GM21367 (cell line): ENCODE results near the gene RBBP8NL.
"Not testable (repeated sequence)": the region's sequence is repeated elsewhere in the genome, so short reads cannot be mapped to it uniquely, and the experiment has no call there.

Experiments
- ATAC-seq: cut with Tn5 transposase; IDR thresholded peaks from one replicate; pipeline ENCODE4 v1.9.1; 2021; ENCODE audit not compliant: unreplicated experiment

Gene RBBP8NL

GRCh38 chr20:62376112-62377063 is 51.0 kb downstream of the RBBP8NL start:
- no peak for ATAC-seq

- ATAC-seq, result no peak
Measured at GRCh38 chr20:62374331-62375152, 52.8 kb downstream of the RBBP8NL start.

- not testable (repeated sequence) for ATAC-seq
Measured at GRCh38 chr20:62373631-62374179, 53.6 kb downstream of the RBBP8NL start.

- no peak for ATAC-seq
Measured at GRCh38 chr20:62372042-62372993, 55.0 kb downstream of the RBBP8NL start.

- ATAC-seq, result no peak
Measured at GRCh38 chr20:62371588-62372041, 55.7 kb downstream of the RBBP8NL start.

- no peak for ATAC-seq
Measured at GRCh38 chr20:62370807-62371587, 56.3 kb downstream of the RBBP8NL start.

- no peak for ATAC-seq
Measured at GRCh38 chr20:62370115-62370806, 57.1 kb downstream of the RBBP8NL start.

- no peak for ATAC-seq
Measured at GRCh38 chr20:62369815-62370114, 57.6 kb downstream of the RBBP8NL start.

GRCh38 chr20:62368976-62369814 is 58.1 kb downstream of the RBBP8NL start:
- no peak for ATAC-seq

GRCh38 chr20:62368392-62368975 is 58.9 kb downstream of the RBBP8NL start:
- no peak for ATAC-seq

- no peak for ATAC-seq
Measured at GRCh38 chr20:62367633-62368391, 59.5 kb downstream of the RBBP8NL start.

- no peak for ATAC-seq
Measured at GRCh38 chr20:62367136-62367632, 60.2 kb downstream of the RBBP8NL start, which contains the start of gene LAMA5. LAMA5 (minus strand) TSS chr20:62367312; CDS start chr20:62367245, 67 bp downstream.

- no peak for ATAC-seq
Measured at GRCh38 chr20:62366370-62367135, 60.8 kb downstream of the RBBP8NL start.

- ATAC-seq, result no peak
Measured at GRCh38 chr20:62365814-62366369, 61.4 kb downstream of the RBBP8NL start.

GRCh38 chr20:62364911-62365736 is 62.2 kb downstream of the RBBP8NL start:
- ATAC-seq, result no peak
